RPMI8226 (cell line): ENCODE data around the gene MINAR1.

Experiments
- DNase-seq: peaks from one replicate; pipeline ENCODE4 v3.0.0-alpha.2; 2015

Gene MINAR1

DNA sequence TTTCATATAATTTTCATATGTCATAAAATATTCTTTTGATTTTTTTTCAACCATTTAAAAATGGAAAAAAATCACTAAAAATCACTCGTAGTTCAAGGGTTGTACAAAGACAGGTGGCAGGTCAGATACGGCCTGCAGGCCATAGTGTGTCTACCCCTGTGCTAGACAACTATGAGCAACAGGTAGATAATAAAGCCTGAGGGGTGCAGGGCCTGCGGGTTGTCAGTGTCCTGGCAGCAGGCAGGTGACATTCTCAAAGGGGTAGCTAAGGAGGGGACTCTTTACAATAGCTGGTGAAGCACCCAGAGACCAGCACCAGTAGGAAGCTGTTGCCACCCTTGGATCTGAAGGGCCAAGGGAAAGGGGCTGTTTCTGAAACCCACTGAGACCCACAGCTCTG is 34.4 kb downstream of the MINAR1 start:
- DNase-seq, result no peak

GRCh38 chr15:79467865-79468586 is 35.9 kb downstream of the MINAR1 start:
- DNase-seq, result no peak

- no peak for DNase-seq
These were observed 40.3 kb downstream of the MINAR1 start for GRCh38 chr15:79472446-79472845.

DNA sequence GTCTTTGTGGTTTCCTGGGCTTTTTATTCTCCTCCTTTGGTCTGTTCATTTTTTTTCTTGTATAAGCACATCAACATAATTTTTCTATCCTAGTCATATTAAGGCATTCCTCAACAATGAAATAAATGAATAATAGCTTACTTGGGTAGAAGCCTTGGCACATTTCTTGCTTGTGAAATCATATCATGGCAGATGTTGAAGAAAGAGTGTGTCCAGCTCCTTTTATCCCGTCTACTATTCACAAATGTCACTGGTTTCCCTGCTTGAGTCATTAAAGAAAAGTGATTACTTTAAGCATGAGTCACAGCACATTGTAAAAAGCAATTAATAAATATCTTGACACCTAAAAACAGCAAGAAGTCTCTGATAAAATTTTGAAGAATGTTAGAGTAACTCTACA is 42.1 kb downstream of the MINAR1 start:
- DNase-seq, result no peak

- DNase-seq, result no peak
These were observed 43.2 kb downstream of the MINAR1 start for GRCh38 chr15:79475306-79475705.

- no peak for DNase-seq
These were observed 46.0 kb downstream of the MINAR1 start for GRCh38 chr15:79478108-79478507.

GRCh38 chr15:79479616-79480015 is 47.5 kb downstream of the MINAR1 start:
- no peak for DNase-seq

GRCh38 chr15:79481793-79482192 is 49.7 kb downstream of the MINAR1 start:
- DNase-seq, result no peak
